ENCODE data around the gene EGF. TPM values are rescaled to one million over a fixed set of nuclear protein-coding genes. Genes with fewer than 3 reads are reported as not detected.

EGF gene
- total RNA-seq, 1 donor from 2014 or later: 25.5 TPM

- no peak overlapping the region for H3K27ac Mint-ChIP-seq
- TF ChIP-seq CTCF (conservative IDR thresholded peaks at IDR 0.05): no peak
- H3K4me1 Mint-ChIP-seq (ENCODE audit: unreplicated experiment): no peaks in the 10 kb centered on the region
- no peak overlapping the region for H3K4me3 Mint-ChIP-seq
- no peaks in the 10 kb centered on the region for H3K27me3 Mint-ChIP-seq
- peaks cover 5% of the 10 kb centered on the region for H3K9me3 Mint-ChIP-seq
- no peak for DNase-seq (ENCODE audit: extremely low spot score, unreplicated experiment)
- H3K36me3 Mint-ChIP-seq: peaks cover 4% of the 10 kb centered on the region
Measured at GRCh38 chr4:109902559-109903251, 10.0 kb upstream of the EGF start.

GRCh38 chr4:109908731-109909130, 4.0 kb upstream of the EGF start:
- no peaks in the 10 kb centered on the region for H3K27me3 Mint-ChIP-seq
- peaks cover 16% of the 10 kb centered on the region for H3K4me1 Mint-ChIP-seq (ENCODE audit: unreplicated experiment)
- no peak overlapping the region for H3K4me3 Mint-ChIP-seq
- H3K27ac Mint-ChIP-seq: no peak overlapping the region
- H3K9me3 Mint-ChIP-seq: peaks cover 10% of the 10 kb centered on the region
- H3K36me3 Mint-ChIP-seq: peaks cover 4% of the 10 kb centered on the region
- no peak for TF ChIP-seq CTCF (conservative IDR thresholded peaks at IDR 0.05)
- no peak for DNase-seq (ENCODE audit: extremely low spot score, unreplicated experiment)

- Mint-ChIP-seq H3K9me3 (peaks cover 10% of the 10 kb centered on the region), H3K4me3 (no peak overlapping the region), H3K27me3 (no peaks in the 10 kb centered on the region), H3K36me3 (peaks cover 4% of the 10 kb centered on the region), H3K27ac (no peak overlapping the region), H3K4me1 (ENCODE audit: unreplicated experiment) (peaks cover 20% of the 10 kb centered on the region)
- TF ChIP-seq CTCF (conservative IDR thresholded peaks at IDR 0.05): no peak
- DNase-seq (ENCODE audit: extremely low spot score, unreplicated experiment): no peak
Measured at GRCh38 chr4:109910256-109910655, 2.4 kb upstream of the EGF start.

- Mint-ChIP-seq H3K36me3 (no peaks in the 10 kb centered on the region), H3K9me3 (peaks cover 5% of the 10 kb centered on the region), H3K27ac (peak overlapping the region; percentile 77), H3K4me1 (ENCODE audit: unreplicated experiment) (peaks cover 20% of the 10 kb centered on the region), H3K27me3 (no peaks in the 10 kb centered on the region), H3K4me3 (peak overlapping the region; percentile 83)
- no peak for DNase-seq (ENCODE audit: extremely low spot score, unreplicated experiment)
- TF ChIP-seq CTCF (conservative IDR thresholded peaks at IDR 0.05): no peak
Measured at GRCh38 chr4:109913596-109914241, 1.0 kb downstream of the EGF start.

- Mint-ChIP-seq H3K9me3 (peaks cover 5% of the 10 kb centered on the region), H3K4me1 (ENCODE audit: unreplicated experiment) (peaks cover 20% of the 10 kb centered on the region), H3K27me3 (no peaks in the 10 kb centered on the region), H3K36me3 (no peaks in the 10 kb centered on the region), H3K4me3 (peak overlapping the region; percentile 83), H3K27ac (peak overlapping the region; percentile 64)
- TF ChIP-seq CTCF (conservative IDR thresholded peaks at IDR 0.05): no peak
- no peak for DNase-seq (ENCODE audit: extremely low spot score, unreplicated experiment)
Measured at GRCh38 chr4:109914322-109914721, 1.6 kb downstream of the EGF start.

All from type B pancreatic cell (in vitro differentiated cells).